ENCODE results near the gene NMNAT3. TPM values are rescaled to one million over a fixed set of nuclear protein-coding genes. Genes with fewer than 3 reads are reported as not detected.

The NMNAT3 gene
- total RNA-seq, 2 experiments from 2014 or later: 1.5 to 1.9 TPM

GRCh38 chr3:139633511-139633910, 44.3 kb downstream of the NMNAT3 start:
- intact Hi-C loops (cut with DNase I, micrococcal nuclease): no loop called here
- Mint-ChIP-seq H3K4me1 (ENCODE audit: low read depth) (no peaks in the 10 kb centered on the region), H3K27ac (no peak overlapping the region)

GRCh38 chr3:139630542-139630941, 47.2 kb downstream of the NMNAT3 start:
- H3K27ac Mint-ChIP-seq: no peak overlapping the region
- Histone ChIP-seq H3K9me3 (ENCODE audit: control insufficient read depth in 1 of 2, insufficient read depth in 1 of 2, low read length in 2 of 2) (no peaks in the 10 kb centered on the region), H3K36me3 (ENCODE audit: insufficient read depth, low read length) (no peaks in the 10 kb centered on the region), H3K4me3 (ENCODE audit: low read length) (no peak overlapping the region), H3K27me3 (ENCODE audit: control insufficient read depth in 1 of 2, insufficient read depth in 2 of 2, low read length in 2 of 2) (no peaks in the 10 kb centered on the region), H3K27ac (ENCODE audit: low read depth in 1 of 2, low read length in 2 of 2) (no peak overlapping the region), H3K4me1 (ENCODE audit: insufficient read depth, low read length) (no peaks in the 10 kb centered on the region)
- no peak overlapping the region for H3K4me3 Mint-ChIP-seq
- CTCF ChIA-PET: no interaction called here
- intact Hi-C loops (cut with DNase I, micrococcal nuclease): no loop called here
- POLR2A ChIA-PET: no interaction called here
- no peaks in the 10 kb centered on the region for H3K4me1 Mint-ChIP-seq (ENCODE audit: low read depth)
- H3K36me3 Mint-ChIP-seq (ENCODE audit: low read depth): peaks cover 8% of the 10 kb centered on the region
- no peak for ATAC-seq (ENCODE audit: poor library complexity)
- no peaks in the 10 kb centered on the region for H3K27me3 Mint-ChIP-seq
- TF ChIP-seq CTCF (IDR thresholded peaks at IDR 0.05): no peak
- DNase-seq: no peak
- no peaks in the 10 kb centered on the region for H3K9me3 Mint-ChIP-seq

More at GRCh38 chr3:139633511-139633910, 44.3 kb downstream of the NMNAT3 start:
- CTCF ChIA-PET: no interaction called here
- no peaks in the 10 kb centered on the region for H3K36me3 ChIP-seq (ENCODE audit: insufficient read depth, low read length)
- Mint-ChIP-seq H3K4me3 (no peak overlapping the region), H3K9me3 (no peaks in the 10 kb centered on the region), H3K36me3 (ENCODE audit: low read depth) (peaks cover 8% of the 10 kb centered on the region), H3K27me3 (no peaks in the 10 kb centered on the region)
- DNase-seq (no peak), ATAC-seq (ENCODE audit: poor library complexity) (no peak)
- H3K27me3 ChIP-seq (ENCODE audit: control insufficient read depth in 1 of 2, insufficient read depth in 2 of 2, low read length in 2 of 2): no peaks in the 10 kb centered on the region
- H3K4me3 ChIP-seq (ENCODE audit: low read length): no peak overlapping the region
- POLR2A ChIA-PET: no interaction called here
- H3K9me3 ChIP-seq (ENCODE audit: control insufficient read depth in 1 of 2, insufficient read depth in 1 of 2, low read length in 2 of 2): no peaks in the 10 kb centered on the region
- H3K27ac ChIP-seq (ENCODE audit: low read depth in 1 of 2, low read length in 2 of 2): no peak overlapping the region
- H3K4me1 ChIP-seq (ENCODE audit: insufficient read depth, low read length): no peaks in the 10 kb centered on the region
- TF ChIP-seq CTCF (IDR thresholded peaks at IDR 0.05): no peak

GRCh38 chr3:139629033-139629432, 48.7 kb downstream of the NMNAT3 start:
- no peak overlapping the region for H3K4me3 Mint-ChIP-seq
- Histone ChIP-seq H3K27me3 (ENCODE audit: control insufficient read depth in 1 of 2, insufficient read depth in 2 of 2, low read length in 2 of 2) (no peaks in the 10 kb centered on the region), H3K36me3 (ENCODE audit: insufficient read depth, low read length) (no peaks in the 10 kb centered on the region), H3K9me3 (ENCODE audit: control insufficient read depth in 1 of 2, insufficient read depth in 1 of 2, low read length in 2 of 2) (no peaks in the 10 kb centered on the region), H3K4me3 (ENCODE audit: low read length) (no peak overlapping the region), H3K27ac (ENCODE audit: low read depth in 1 of 2, low read length in 2 of 2) (no peak overlapping the region), H3K4me1 (ENCODE audit: insufficient read depth, low read length) (no peaks in the 10 kb centered on the region)
- no peaks in the 10 kb centered on the region for H3K27me3 Mint-ChIP-seq
- DNase-seq (peak in 3 of 14 experiments; percentile 6 to 16 (median 10)), ATAC-seq (ENCODE audit: poor library complexity) (no peak)
- CTCF ChIA-PET: no interaction called here
- H3K4me1 Mint-ChIP-seq (ENCODE audit: low read depth): no peaks in the 10 kb centered on the region
- intact Hi-C loops (cut with DNase I, micrococcal nuclease): no loop called here
- no peak for TF ChIP-seq CTCF (IDR thresholded peaks at IDR 0.05)
- peaks cover 4% of the 10 kb centered on the region for H3K36me3 Mint-ChIP-seq (ENCODE audit: low read depth)
- H3K27ac Mint-ChIP-seq: no peak overlapping the region
- POLR2A ChIA-PET: no interaction called here
- no peaks in the 10 kb centered on the region for H3K9me3 Mint-ChIP-seq

Measured in CD4-positive, alpha-beta T cell (primary cell).